B cell (primary cell): ENCODE data around the gene SLC38A1.

Source experiments
- CTCF ChIP-seq: fragments of 200-600 bp; IDR thresholded peaks from one replicate; pipeline ENCODE4 v1.8.0; 2022; ENCODE audit warnings: antibody characterized with exemption, mild to moderate bottlenecking
- EZH2 ChIP-seq: IDR thresholded peaks from 2 replicates; pipeline ENCODE4 v1.6.1; 2012; ENCODE audit warnings: borderline replicate concordance, low read depth, mild to moderate bottlenecking, moderate library complexity, low read length; ENCODE audit not compliant: insufficient read depth, poor library complexity, severe bottlenecking

- TF ChIP-seq CTCF (no peak), EZH2 (no peak)
Observed at GRCh38 chr12:46223047-46223446, 45.8 kb downstream of the SLC38A1 start.
